Thyroid gland (tissue), 4 donors: ENCODE results near the gene DAPK1. TPM values are rescaled to one million over a fixed set of nuclear protein-coding genes. Genes with fewer than 3 reads are reported as not detected.
A peak's percentile ranks its signal among the peaks of the same experiment; 100 is the strongest.

Source experiments
- DNase-seq, 2 donors: peaks; one replicate each; pipeline ENCODE4 v3.0.0-alpha.2; 2019
- H3K27ac ChIP-seq, 3 donors: fragments of 200-600 bp; sonication (generic); 1 replicate in 2 of 3; 2 replicates in 1 of 3; pipeline ENCODE4 v1.5.1; 2016 to 2019; ENCODE audit warnings: mild to moderate bottlenecking in 1 of 3, moderate library complexity in 1 of 3
- H3K27me3 ChIP-seq: fragments of 200-600 bp; sonication (generic); one replicate; pipeline ENCODE4 v1.5.1; 2019
- H3K36me3 ChIP-seq, 2 donors: fragments of 200-600 bp; sonication (generic); one replicate each; pipeline ENCODE4 v1.5.1; 2016 to 2019
- H3K4me1 ChIP-seq, 2 donors: fragments of 200-600 bp; sonication (generic); one replicate each; pipeline ENCODE4 v1.5.1; 2017 to 2019
- H3K4me3 ChIP-seq, 3 donors: fragments of 200-600 bp; sonication (generic); replicated peaks in 1 of 3; 1 replicate in 2 of 3; 2 replicates in 1 of 3; pipeline ENCODE4 v1.5.1; 2016; ENCODE audit warnings: mild to moderate bottlenecking in 1 of 3
- H3K9me3 ChIP-seq: fragments of 200-600 bp; sonication (generic); one replicate; pipeline ENCODE4 v1.5.1; 2017
- POLR2A ChIP-seq, 2 donors: fragments of 450-650 bp; IDR thresholded peaks; one replicate each; pipeline ENCODE4 v1.6.1; 2017; ENCODE audit warnings: antibody characterized with exemption in 2 of 2, mild to moderate bottlenecking in 2 of 2, moderate library complexity in 1 of 2
- WGBS, 2 donors: methylation state at CpG; one replicate each; pipeline ENCODE4 v1.1.5; 2017; 5-methylcytosine and 5-hydroxymethylcytosine counted together
- intact Hi-C: fragments of 100-400 bp; cut with DNase I; formaldehyde crosslinking; loops from one replicate; pipeline ENCODE4 v1.15.1; 2023
- total RNA-seq, 4 donors: library from RNA; depleted of rRNA; stranded (reverse); fragments of >200 nt; gene quantifications; one replicate each; pipeline ENCODE4 v1.2.3, GENCODE V29; 2016
- TF ChIP-seq, protein P1 (sequence below), 6 experiments: fragments of 200-600 bp in 3 of 6; fragments of 450-650 bp in 3 of 6; sonication (generic) in 3 of 6; IDR thresholded peaks; one replicate each; pipeline ENCODE4 v1.5.1; 2016 to 2019; ENCODE audit warnings: antibody characterized with exemption in 6 of 6, mild to moderate bottlenecking in 2 of 6, inconsistent platforms in 1 of 6, moderate library complexity in 1 of 6

The DAPK1 gene
- total RNA-seq, 4 donors from 2014 or later = 32.0 to 76.2 (median 38.2) TPM

DNA sequence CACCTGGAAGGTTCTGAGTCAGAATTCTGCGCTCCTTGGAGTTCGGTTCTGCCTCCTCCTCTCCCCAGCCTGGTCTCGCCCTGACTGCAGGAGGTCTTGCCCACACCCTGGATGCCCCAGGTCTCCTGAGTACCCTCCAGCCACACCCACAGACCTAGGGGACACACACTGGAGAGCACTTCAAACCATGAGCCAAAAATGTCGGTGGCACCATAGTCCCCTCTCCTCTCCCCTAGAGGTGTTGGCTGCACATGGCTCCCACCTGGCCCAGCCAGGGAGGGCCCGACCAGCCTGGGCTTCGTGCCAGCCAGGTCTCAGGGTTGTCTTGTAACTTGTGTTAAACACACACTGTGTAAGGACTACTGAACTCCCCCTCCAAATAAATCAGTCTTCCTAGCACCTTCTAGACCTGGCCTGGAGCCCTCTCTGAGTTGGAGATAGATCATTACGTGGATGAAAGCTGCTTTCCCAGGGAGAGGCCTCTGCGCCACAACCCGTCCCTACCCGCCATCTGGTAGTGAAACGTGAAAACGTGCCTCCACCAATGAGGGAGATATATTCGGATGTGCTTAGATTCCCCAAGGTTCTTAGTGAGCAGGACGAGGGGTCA, 178.3 kb downstream of the DAPK1 start:
- Histone ChIP-seq H3K27me3 (no peaks in the 10 kb centered on the region), H3K4me1 (peaks cover 11 to 20% of the 10 kb centered on the region in 2 donors), H3K9me3 (no peaks in the 10 kb centered on the region), H3K36me3 (no peaks in the 10 kb centered on the region), H3K27ac (no peak overlapping the region), H3K4me3 (no peak overlapping the region)
- no peak for TF ChIP-seq POLR2A (IDR thresholded peaks at IDR 0.05)
- TF ChIP-seq, protein P1, sequence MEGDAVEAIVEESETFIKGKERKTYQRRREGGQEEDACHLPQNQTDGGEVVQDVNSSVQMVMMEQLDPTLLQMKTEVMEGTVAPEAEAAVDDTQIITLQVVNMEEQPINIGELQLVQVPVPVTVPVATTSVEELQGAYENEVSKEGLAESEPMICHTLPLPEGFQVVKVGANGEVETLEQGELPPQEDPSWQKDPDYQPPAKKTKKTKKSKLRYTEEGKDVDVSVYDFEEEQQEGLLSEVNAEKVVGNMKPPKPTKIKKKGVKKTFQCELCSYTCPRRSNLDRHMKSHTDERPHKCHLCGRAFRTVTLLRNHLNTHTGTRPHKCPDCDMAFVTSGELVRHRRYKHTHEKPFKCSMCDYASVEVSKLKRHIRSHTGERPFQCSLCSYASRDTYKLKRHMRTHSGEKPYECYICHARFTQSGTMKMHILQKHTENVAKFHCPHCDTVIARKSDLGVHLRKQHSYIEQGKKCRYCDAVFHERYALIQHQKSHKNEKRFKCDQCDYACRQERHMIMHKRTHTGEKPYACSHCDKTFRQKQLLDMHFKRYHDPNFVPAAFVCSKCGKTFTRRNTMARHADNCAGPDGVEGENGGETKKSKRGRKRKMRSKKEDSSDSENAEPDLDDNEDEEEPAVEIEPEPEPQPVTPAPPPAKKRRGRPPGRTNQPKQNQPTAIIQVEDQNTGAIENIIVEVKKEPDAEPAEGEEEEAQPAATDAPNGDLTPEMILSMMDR (IDR thresholded peaks at IDR 0.05) = no peak
- DNase-seq = peak; percentile 86
- WGBS, 2 donors = 68 to 80% methylated on average over 10 to 11 of the region's 14 CpGs
- intact Hi-C loops = loop anchor here (5.0 kb wide), 1 partner anchor 136 kb away; no protein-coding TSS in a partner anchor

DNA sequence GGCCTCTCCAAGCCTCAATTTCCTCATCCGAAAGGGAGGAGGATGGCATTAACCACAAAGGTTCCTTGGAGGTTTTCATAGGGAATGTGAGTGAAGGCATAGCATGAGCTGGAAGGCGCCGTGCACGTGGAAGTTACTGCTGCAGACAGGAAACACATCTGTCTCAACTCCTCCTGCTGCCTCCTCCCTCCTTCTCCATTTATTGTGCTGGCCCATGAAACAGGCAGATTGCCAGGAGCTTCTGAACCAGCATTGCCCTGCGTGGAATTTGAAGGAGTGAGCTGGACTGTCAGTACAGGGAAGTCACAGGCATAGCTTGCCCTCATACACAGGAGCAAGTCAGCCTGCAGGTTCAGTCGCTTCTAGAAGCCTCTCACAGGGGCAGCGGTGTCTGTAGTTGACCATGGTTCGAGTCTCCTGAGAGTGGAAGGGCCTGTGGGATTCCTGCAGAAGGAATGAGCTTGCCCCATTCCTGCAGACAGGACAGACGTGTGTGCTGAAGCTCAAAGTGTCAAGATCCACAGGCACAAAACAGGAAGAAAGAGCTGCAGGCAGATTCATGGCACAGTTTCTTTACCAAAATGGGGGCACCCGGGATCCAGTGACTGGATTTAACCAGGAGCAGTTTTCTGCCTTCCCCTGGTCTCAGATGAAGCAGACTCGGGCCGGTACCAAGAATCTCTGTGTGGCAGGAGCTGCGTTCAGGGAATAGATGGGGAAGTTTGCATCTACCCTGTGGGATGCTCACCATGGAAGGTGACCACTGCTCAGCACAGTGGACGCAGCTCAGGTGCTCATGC, 179.5 kb downstream of the DAPK1 start:
- Histone ChIP-seq H3K27ac (no peak overlapping the region), H3K4me3 (no peak overlapping the region), H3K9me3 (no peaks in the 10 kb centered on the region), H3K36me3 (peaks cover 5 to 7% of the 10 kb centered on the region in 2 donors), H3K27me3 (no peaks in the 10 kb centered on the region), H3K4me1 (peaks cover 11 to 20% of the 10 kb centered on the region in 2 donors)
- TF ChIP-seq, protein P1 (IDR thresholded peaks at IDR 0.05) = no peak
- TF ChIP-seq POLR2A (IDR thresholded peaks at IDR 0.05) = no peak
- WGBS, 2 donors = 65 to 78% methylated on average over 9 to 13 of the region's 14 CpGs
- DNase-seq = peak; percentile 67 to 78
- intact Hi-C loops = loop anchor here (5.0 kb wide), 1 partner anchor 135 kb away; no protein-coding TSS in a partner anchor

DNA sequence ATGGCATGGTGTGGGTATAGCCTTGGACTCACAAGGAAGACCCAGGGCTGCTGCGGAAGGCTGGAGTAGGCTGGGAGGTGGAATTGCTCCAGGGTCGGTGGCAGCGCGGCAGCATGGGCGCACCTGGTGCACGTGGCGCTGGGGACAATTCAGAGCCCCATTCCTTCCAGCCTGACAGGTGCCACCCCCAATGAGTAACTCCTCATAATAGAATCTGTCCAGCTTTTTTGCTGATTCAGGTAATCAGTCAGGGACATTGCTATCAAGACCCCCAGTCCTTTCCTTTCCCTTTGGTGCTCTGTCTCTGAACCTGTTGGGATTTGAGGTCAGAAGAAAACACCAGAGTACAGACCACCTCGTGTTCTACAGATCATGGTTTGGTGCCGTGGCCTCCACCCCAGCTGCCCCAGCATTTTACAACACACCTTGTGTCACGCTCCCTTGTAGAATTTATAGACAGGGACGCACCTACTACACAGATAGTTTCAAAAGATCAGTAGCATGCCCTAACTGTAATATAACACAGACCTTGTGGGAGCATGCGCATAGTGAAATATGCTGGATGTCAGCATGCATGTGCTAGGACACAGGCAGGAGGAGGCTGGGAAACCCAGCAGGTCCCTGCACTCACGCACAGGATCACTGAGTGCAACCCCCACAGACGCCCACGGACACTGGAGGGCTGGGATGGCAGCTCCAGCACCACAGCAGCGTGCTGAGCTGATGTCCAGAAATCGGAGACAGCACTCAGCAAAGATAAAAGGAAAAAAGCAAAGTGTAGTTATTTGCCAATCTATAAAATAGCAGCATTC, 180.3 kb downstream of the DAPK1 start:
- Histone ChIP-seq H3K36me3 (peaks cover 5 to 7% of the 10 kb centered on the region in 2 donors), H3K4me1 (peaks cover 11 to 20% of the 10 kb centered on the region in 2 donors), H3K27ac (no peak overlapping the region), H3K9me3 (no peaks in the 10 kb centered on the region), H3K4me3 (no peak overlapping the region), H3K27me3 (no peaks in the 10 kb centered on the region)
- TF ChIP-seq, protein P1 (IDR thresholded peaks at IDR 0.05) = no peak
- TF ChIP-seq POLR2A (IDR thresholded peaks at IDR 0.05) = no peak
- 93 to 96% methylated on average over 16 to 17 of the region's 17 CpGs for WGBS, 2 donors
- DNase-seq = no peak
- intact Hi-C loops = loop anchor here (5.0 kb wide), 1 partner anchor 134 kb away; no protein-coding TSS in a partner anchor

DNA sequence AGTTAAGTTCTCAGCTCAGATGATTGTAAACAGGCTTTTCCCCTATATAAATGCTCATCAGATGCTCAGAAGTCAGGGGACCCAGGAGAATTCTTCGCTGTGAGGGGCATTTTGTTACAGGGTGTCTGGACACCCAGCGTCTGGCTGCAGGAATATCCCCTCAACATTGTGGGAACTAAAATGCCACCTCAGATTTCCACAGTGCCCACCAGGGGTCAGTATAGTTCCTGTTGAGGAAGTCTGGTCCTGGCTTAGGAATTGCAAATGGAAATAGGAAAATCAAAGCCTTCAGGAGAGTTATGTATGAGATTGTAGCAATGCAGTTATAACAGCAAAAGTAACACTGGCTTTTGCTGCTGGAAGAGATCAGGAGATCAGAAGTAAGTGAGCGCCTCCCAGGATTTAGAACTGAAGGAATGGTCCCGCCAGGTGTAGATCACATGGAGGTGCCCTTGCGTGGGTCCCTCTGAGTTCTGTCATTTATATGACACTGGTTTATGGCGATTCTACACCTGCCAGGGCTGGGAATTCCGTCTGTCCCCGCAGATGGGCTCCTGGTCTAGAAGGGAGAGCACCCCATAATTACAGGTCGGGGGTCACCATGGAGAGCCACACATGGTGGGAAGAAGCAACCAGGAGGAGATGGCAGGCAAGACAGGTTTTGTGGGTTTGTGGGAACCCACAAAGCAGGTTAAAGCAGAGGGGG, 181.1 kb downstream of the DAPK1 start:
- Histone ChIP-seq H3K36me3 (peaks cover 5 to 7% of the 10 kb centered on the region in 2 donors), H3K4me1 (peaks cover 11 to 20% of the 10 kb centered on the region in 2 donors), H3K4me3 (no peak overlapping the region), H3K27ac (no peak overlapping the region), H3K27me3 (no peaks in the 10 kb centered on the region), H3K9me3 (no peaks in the 10 kb centered on the region)
- WGBS, 2 donors = 77 to 82% methylated on average over 6 to 9 of the region's 9 CpGs
- intact Hi-C loops = loop anchor here (5.0 kb wide), 1 partner anchor 133 kb away; no protein-coding TSS in a partner anchor
- TF ChIP-seq, protein P1 (IDR thresholded peaks at IDR 0.05) = peak; percentile 54 to 77 (median 66)
- no peak for TF ChIP-seq POLR2A (IDR thresholded peaks at IDR 0.05)
- peak; percentile 41 to 47 for DNase-seq
